ENCODE data around the gene CLCN3.

Gene CLCN3

GRCh38 chr4:169649545-169650226 lies 29.3 kb downstream of the CLCN3 start:
- TF ChIP-seq EZH2phosphoT487 (conservative IDR thresholded peaks at IDR 0.05; ENCODE audit: low read length), result no peak
- TF ChIP-seq, protein P1, sequence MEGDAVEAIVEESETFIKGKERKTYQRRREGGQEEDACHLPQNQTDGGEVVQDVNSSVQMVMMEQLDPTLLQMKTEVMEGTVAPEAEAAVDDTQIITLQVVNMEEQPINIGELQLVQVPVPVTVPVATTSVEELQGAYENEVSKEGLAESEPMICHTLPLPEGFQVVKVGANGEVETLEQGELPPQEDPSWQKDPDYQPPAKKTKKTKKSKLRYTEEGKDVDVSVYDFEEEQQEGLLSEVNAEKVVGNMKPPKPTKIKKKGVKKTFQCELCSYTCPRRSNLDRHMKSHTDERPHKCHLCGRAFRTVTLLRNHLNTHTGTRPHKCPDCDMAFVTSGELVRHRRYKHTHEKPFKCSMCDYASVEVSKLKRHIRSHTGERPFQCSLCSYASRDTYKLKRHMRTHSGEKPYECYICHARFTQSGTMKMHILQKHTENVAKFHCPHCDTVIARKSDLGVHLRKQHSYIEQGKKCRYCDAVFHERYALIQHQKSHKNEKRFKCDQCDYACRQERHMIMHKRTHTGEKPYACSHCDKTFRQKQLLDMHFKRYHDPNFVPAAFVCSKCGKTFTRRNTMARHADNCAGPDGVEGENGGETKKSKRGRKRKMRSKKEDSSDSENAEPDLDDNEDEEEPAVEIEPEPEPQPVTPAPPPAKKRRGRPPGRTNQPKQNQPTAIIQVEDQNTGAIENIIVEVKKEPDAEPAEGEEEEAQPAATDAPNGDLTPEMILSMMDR (IDR thresholded peaks at IDR 0.05; ENCODE audit: insufficient read depth, low read length, poor library complexity, severe bottlenecking), result no peak
- no peak overlapping the region for H2AFZ ChIP-seq (ENCODE audit: low read depth, low read length, severe bottlenecking)
- H3K9ac ChIP-seq (ENCODE audit: low read length), result no peak overlapping the region

DNA sequence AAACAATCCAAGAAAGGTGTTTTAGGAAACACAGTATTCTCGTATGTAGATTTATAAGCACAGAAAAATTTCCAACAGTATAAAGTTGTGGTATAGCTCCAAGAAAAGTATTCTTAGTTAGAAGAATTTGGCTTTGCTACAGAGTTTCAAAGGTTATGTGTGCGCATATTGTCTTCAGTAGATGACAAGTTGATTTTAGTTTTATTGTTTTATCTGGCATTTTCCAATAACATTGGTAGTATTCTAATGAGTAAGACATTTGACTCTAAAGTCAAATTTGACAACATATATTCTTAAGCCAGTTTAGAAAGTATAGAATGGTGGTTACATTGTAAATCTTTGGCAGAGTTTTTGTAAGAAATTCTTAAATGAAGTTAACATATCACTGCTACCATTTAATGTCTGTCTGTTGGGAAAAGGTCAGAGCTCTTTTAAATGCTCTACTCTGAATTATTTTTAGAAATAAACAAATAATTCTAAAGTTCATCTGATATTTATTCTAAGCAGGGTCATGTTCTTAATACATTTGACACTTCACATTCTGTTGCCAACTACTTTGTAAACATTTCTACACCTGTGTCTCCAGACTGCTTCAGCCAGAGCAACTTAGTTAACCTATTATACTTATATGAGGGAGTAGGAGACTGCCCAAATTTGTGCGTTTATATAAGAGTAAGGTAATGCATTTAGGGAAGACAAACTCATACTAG lies 30.0 kb downstream of the CLCN3 start:
- H3K79me2 ChIP-seq (ENCODE audit: insufficient read depth, low read length), result peaks cover 43% of the 10 kb centered on the region

More at GRCh38 chr4:169649545-169650226, 29.3 kb downstream of the CLCN3 start:
- H3K27ac ChIP-seq (ENCODE audit: low read depth, low read length), result no peak overlapping the region
- H3K27me3 ChIP-seq (ENCODE audit: low read length), result no peaks in the 10 kb centered on the region
- no peaks in the 10 kb centered on the region for H3K9me3 ChIP-seq (ENCODE audit: insufficient read depth, low read length)
- H3K9me2 ChIP-seq (replicated peaks; ENCODE audit: insufficient read depth, low read length), result no peaks in the 10 kb centered on the region
- H3K4me3 ChIP-seq (ENCODE audit: insufficient read depth, low read length, poor library complexity, severe bottlenecking), result no peak overlapping the region
- H3K79me2 ChIP-seq (ENCODE audit: insufficient read depth, low read length), result peaks cover 39% of the 10 kb centered on the region
- H3K4me2 ChIP-seq (ENCODE audit: low read depth, low read length, poor library complexity, severe bottlenecking), result no peak overlapping the region
- H3F3A ChIP-seq (ENCODE audit: insufficient read depth), result no peaks in the 10 kb centered on the region
- H3K36me3 ChIP-seq (ENCODE audit: low read length), result peaks cover 6% of the 10 kb centered on the region; the same call in 1 of the 2 replicates
- 0 out of 2 replicates have a peak, but pooled peaks cover 3% of the 10 kb centered on the region for H4K20me1 ChIP-seq (ENCODE audit: low read depth, low read length)

DNA sequence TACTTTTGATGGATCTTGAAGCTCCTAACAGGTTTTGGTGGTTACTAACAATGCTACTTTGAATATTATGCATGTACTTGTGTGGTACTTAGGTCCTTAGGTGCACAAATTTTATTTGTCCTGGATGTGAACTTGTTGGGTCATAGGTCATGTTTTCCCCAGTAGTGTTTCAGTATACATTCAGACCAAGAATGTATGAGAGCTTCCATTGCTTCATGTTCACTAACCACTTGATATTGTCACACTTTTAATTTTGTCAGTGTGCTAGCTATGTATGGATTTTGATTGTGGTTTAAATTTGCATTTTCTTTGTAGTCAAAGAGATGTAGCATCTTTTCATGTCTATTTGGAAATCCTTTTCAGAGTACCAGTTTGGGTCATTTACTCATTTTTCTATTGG lies 32.2 kb downstream of the CLCN3 start:
- no peaks in the 10 kb centered on the region for H3K9me3 ChIP-seq (ENCODE audit: insufficient read depth, low read length)
- H3F3A ChIP-seq (ENCODE audit: insufficient read depth), result no peaks in the 10 kb centered on the region
- no peaks in the 10 kb centered on the region for H3K9me2 ChIP-seq (replicated peaks; ENCODE audit: insufficient read depth, low read length)
- H3K4me2 ChIP-seq (ENCODE audit: low read depth, low read length, poor library complexity, severe bottlenecking), result no peak overlapping the region
- no peak overlapping the region for H3K27ac ChIP-seq (ENCODE audit: low read depth, low read length)
- 0 out of 2 replicates have a peak, but pooled peaks cover 3% of the 10 kb centered on the region for H4K20me1 ChIP-seq (ENCODE audit: low read depth, low read length)
- peaks cover 54% of the 10 kb centered on the region for H3K79me2 ChIP-seq (ENCODE audit: insufficient read depth, low read length)
- no peak overlapping the region for H3K9ac ChIP-seq (ENCODE audit: low read length)
- no peak overlapping the region for H3K4me3 ChIP-seq (ENCODE audit: insufficient read depth, low read length, poor library complexity, severe bottlenecking)
- H2AFZ ChIP-seq (ENCODE audit: low read depth, low read length, severe bottlenecking), result no peak overlapping the region
- no peak for TF ChIP-seq EZH2phosphoT487 (conservative IDR thresholded peaks at IDR 0.05; ENCODE audit: low read length)
- TF ChIP-seq, protein P1 (IDR thresholded peaks at IDR 0.05; ENCODE audit: insufficient read depth, low read length, poor library complexity, severe bottlenecking), result no peak
- H3K36me3 ChIP-seq (ENCODE audit: low read length), result no peaks in the 10 kb centered on the region
- no peaks in the 10 kb centered on the region for H3K27me3 ChIP-seq (ENCODE audit: low read length)

More for the DNA sequence above, 30.0 kb downstream of the CLCN3 start:
- H3K9me3 ChIP-seq (ENCODE audit: insufficient read depth, low read length), result no peaks in the 10 kb centered on the region
- no peaks in the 10 kb centered on the region for H3F3A ChIP-seq (ENCODE audit: insufficient read depth)
- no peaks in the 10 kb centered on the region for H3K9me2 ChIP-seq (replicated peaks; ENCODE audit: insufficient read depth, low read length)
- TF ChIP-seq EZH2phosphoT487 (conservative IDR thresholded peaks at IDR 0.05; ENCODE audit: low read length), result no peak
- TF ChIP-seq, protein P1 (IDR thresholded peaks at IDR 0.05; ENCODE audit: insufficient read depth, low read length, poor library complexity, severe bottlenecking), result no peak
- no peak overlapping the region for H3K27ac ChIP-seq (ENCODE audit: low read depth, low read length)
- H3K36me3 ChIP-seq (ENCODE audit: low read length), result peaks cover 6% of the 10 kb centered on the region; the same call in 1 of the 2 replicates
- H2AFZ ChIP-seq (ENCODE audit: low read depth, low read length, severe bottlenecking), result no peak overlapping the region
- no peak overlapping the region for H3K9ac ChIP-seq (ENCODE audit: low read length)
- H3K4me3 ChIP-seq (ENCODE audit: insufficient read depth, low read length, poor library complexity, severe bottlenecking), result no peak overlapping the region
- H4K20me1 ChIP-seq (ENCODE audit: low read depth, low read length), result 0 out of 2 replicates have a peak, but pooled peaks cover 3% of the 10 kb centered on the region
- H3K27me3 ChIP-seq (ENCODE audit: low read length), result no peaks in the 10 kb centered on the region
- no peak overlapping the region for H3K4me2 ChIP-seq (ENCODE audit: low read depth, low read length, poor library complexity, severe bottlenecking)
